Parathyroid adenoma (tissue), 2 donors: ENCODE measurements around the gene GRM4.

Source experiments
- H2AFZ ChIP-seq: fragments of 300-600 bp; sonication (generic); one replicate; pipeline ENCODE4 v1.7.0; 2017; ENCODE audit warnings: antibody characterized with exemption, mild to moderate bottlenecking
- H3K27ac ChIP-seq: fragments of 300-600 bp; sonication (generic); one replicate; pipeline ENCODE4 v1.7.0; 2017
- H3K27me3 ChIP-seq: fragments of 300-600 bp; sonication (generic); one replicate; pipeline ENCODE4 v1.7.0; 2017; ENCODE audit warnings: low read length; ENCODE audit not compliant: control insufficient read depth, insufficient read depth
- H3K36me3 ChIP-seq: fragments of 300-600 bp; sonication (generic); one replicate; pipeline ENCODE4 v1.7.0; 2017; ENCODE audit warnings: low read length; ENCODE audit not compliant: control insufficient read depth, insufficient read depth
- H3K4me1 ChIP-seq: fragments of 300-600 bp; sonication (generic); one replicate; pipeline ENCODE4 v1.7.0; 2017; ENCODE audit warnings: control low read depth
- H3K4me2 ChIP-seq: fragments of 300-600 bp; sonication (generic); one replicate; pipeline ENCODE4 v1.7.0; 2017; ENCODE audit warnings: low read length
- H3K4me3 ChIP-seq: fragments of 300-600 bp; sonication (generic); one replicate; pipeline ENCODE4 v1.7.0; 2017; ENCODE audit warnings: low read depth, low read length
- H3K79me2 ChIP-seq: fragments of 300-600 bp; sonication (generic); one replicate; pipeline ENCODE4 v1.7.0; 2017; ENCODE audit warnings: control low read depth
- H3K9ac ChIP-seq: fragments of 300-600 bp; sonication (generic); one replicate; pipeline ENCODE4 v1.7.0; 2017; ENCODE audit warnings: mild to moderate bottlenecking
- H3K9me3 ChIP-seq: fragments of 300-600 bp; sonication (generic); one replicate; pipeline ENCODE4 v1.7.0; 2017; ENCODE audit warnings: low read length; ENCODE audit not compliant: control insufficient read depth
- CTCF ChIP-seq: fragments of 300-600 bp; sonication (generic); IDR thresholded peaks from one replicate; pipeline ENCODE4 v1.7.0; 2017; ENCODE audit warnings: antibody characterized with exemption, mild to moderate bottlenecking
- donor health status: primary hyperparathyroidism.

The GRM4 gene

GRCh38 chr6:34143196-34143883 lies 2.5 kb downstream of the GRM4 start:
- Histone ChIP-seq H3K79me2 (no peaks in the 10 kb centered on the region), H3K4me1 (peaks cover 6% of the 10 kb centered on the region), H3K4me2 (peak overlapping the region; percentile 56), H3K27me3 (peaks cover 3% of the 10 kb centered on the region), H2AFZ (no peak overlapping the region), H3K9me3 (no peaks in the 10 kb centered on the region), H3K36me3 (no peaks in the 10 kb centered on the region), H3K9ac (no peak overlapping the region), H3K27ac (no peak overlapping the region), H3K4me3 (no peak overlapping the region)
- no peak for TF ChIP-seq CTCF

- H3K4me2 ChIP-seq: no peak overlapping the region
- peak overlapping the region; percentile 30 for H2AFZ ChIP-seq
- H3K4me1 ChIP-seq: peaks cover 6% of the 10 kb centered on the region
- no peaks in the 10 kb centered on the region for H3K79me2 ChIP-seq
- no peaks in the 10 kb centered on the region for H3K36me3 ChIP-seq
- H3K9me3 ChIP-seq: no peaks in the 10 kb centered on the region
- H3K27ac ChIP-seq: no peak overlapping the region
- peaks cover 3% of the 10 kb centered on the region for H3K27me3 ChIP-seq
- no peak for TF ChIP-seq CTCF
- H3K4me3 ChIP-seq: no peak overlapping the region
- H3K9ac ChIP-seq: no peak overlapping the region
Observed at GRCh38 chr6:34142061-34142998, 3.6 kb downstream of the GRM4 start.

GRCh38 chr6:34140075-34140474 lies 5.8 kb downstream of the GRM4 start:
- Histone ChIP-seq H3K27me3 (peaks cover 3% of the 10 kb centered on the region), H3K4me2 (no peak overlapping the region), H3K4me1 (peaks cover 6% of the 10 kb centered on the region), H3K4me3 (no peak overlapping the region), H3K9ac (no peak overlapping the region), H2AFZ (no peak overlapping the region), H3K79me2 (no peaks in the 10 kb centered on the region), H3K9me3 (no peaks in the 10 kb centered on the region), H3K36me3 (no peaks in the 10 kb centered on the region), H3K27ac (no peak overlapping the region)
- no peak for TF ChIP-seq CTCF

GRCh38 chr6:34138914-34139510 lies 6.9 kb downstream of the GRM4 start:
- H3K79me2 ChIP-seq: no peaks in the 10 kb centered on the region
- peaks cover 3% of the 10 kb centered on the region for H3K4me1 ChIP-seq
- TF ChIP-seq CTCF: no peak
- H3K27me3 ChIP-seq: peaks cover 3% of the 10 kb centered on the region
- H2AFZ ChIP-seq: no peak overlapping the region
- H3K36me3 ChIP-seq: no peaks in the 10 kb centered on the region
- H3K9me3 ChIP-seq: no peaks in the 10 kb centered on the region
- no peak overlapping the region for H3K4me2 ChIP-seq
- H3K4me3 ChIP-seq: no peak overlapping the region
- H3K27ac ChIP-seq: no peak overlapping the region
- H3K9ac ChIP-seq: no peak overlapping the region
